Mammary epithelial cell (primary cell): ENCODE data around the gene KCNA5.

ENCODE experiments used
- EZH2 ChIP-seq: IDR thresholded peaks from 2 replicates; pipeline ENCODE4 v1.6.1; 2012; ENCODE audit warnings: low read length, inconsistent platforms, borderline replicate concordance
- TF ChIP-seq, protein P1 (sequence below), 2 donors: IDR thresholded peaks in 1 of 2; conservative IDR thresholded peaks in 1 of 2; 2 replicates each; pipeline ENCODE4 v1.5.1; 2011 to 2012; ENCODE audit warnings: inconsistent platforms in 2 of 2, low read length in 2 of 2, mild to moderate bottlenecking in 2 of 2, control low read depth in 1 of 2, low read depth in 1 of 2; ENCODE audit not compliant: insufficient read depth in 1 of 2; ENCODE audit errors: extremely low read depth in 1 of 2

DNA sequence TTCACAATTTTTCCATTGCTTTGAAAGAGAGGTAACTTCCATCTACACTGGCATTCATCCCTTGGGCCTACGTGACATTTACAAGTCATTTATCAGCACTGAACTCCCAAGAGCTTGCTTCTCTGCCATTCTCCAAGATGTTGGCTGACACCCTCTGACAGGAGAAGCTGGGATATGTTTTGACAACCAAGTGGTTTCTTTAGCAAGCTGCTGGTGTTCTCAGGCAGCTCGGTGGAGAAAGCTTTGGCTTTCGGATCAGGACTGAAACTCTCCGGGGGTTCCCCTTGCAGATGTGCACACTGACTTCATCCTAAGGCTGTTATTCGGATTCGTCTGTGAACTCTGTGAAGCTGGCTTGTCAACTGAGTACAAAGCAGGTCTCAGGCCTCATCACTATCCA is 15.7 kb downstream of the KCNA5 start:
- TF ChIP-seq, protein P1, sequence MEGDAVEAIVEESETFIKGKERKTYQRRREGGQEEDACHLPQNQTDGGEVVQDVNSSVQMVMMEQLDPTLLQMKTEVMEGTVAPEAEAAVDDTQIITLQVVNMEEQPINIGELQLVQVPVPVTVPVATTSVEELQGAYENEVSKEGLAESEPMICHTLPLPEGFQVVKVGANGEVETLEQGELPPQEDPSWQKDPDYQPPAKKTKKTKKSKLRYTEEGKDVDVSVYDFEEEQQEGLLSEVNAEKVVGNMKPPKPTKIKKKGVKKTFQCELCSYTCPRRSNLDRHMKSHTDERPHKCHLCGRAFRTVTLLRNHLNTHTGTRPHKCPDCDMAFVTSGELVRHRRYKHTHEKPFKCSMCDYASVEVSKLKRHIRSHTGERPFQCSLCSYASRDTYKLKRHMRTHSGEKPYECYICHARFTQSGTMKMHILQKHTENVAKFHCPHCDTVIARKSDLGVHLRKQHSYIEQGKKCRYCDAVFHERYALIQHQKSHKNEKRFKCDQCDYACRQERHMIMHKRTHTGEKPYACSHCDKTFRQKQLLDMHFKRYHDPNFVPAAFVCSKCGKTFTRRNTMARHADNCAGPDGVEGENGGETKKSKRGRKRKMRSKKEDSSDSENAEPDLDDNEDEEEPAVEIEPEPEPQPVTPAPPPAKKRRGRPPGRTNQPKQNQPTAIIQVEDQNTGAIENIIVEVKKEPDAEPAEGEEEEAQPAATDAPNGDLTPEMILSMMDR (conservative IDR thresholded peaks at IDR 0.05 in 1 of 2, IDR thresholded peaks at IDR 0.05 in 1 of 2; ENCODE audit: extremely low read depth in 1 of 2, insufficient read depth in 1 of 2, low read depth in 1 of 2, low read length in 2 of 2), result no peak
- no peak for TF ChIP-seq EZH2
